Mucosa of descending colon (tissue), 3 donors: Measurements from ENCODE around the gene HSBP1. TPM values are rescaled to one million over a fixed set of nuclear protein-coding genes. Genes with fewer than 3 reads are reported as not detected.

Experiments
- ATAC-seq: fragments of 200-7000 bp; cut with Tn5 transposase; one replicate; pipeline ENCODE4 v1.9.1; 2020; ENCODE audit warnings: mild to moderate bottlenecking, moderate library complexity
- DNase-seq, 3 donors: peaks; one replicate each; pipeline ENCODE4 v3.0.0-alpha.2; 2020
- H3K36me3 ChIP-seq: fragments of 200-600 bp; one replicate; pipeline ENCODE4 v1.8.0; 2021; ENCODE audit warnings: low read depth, mild to moderate bottlenecking
- H3K4me1 ChIP-seq: fragments of 200-600 bp; one replicate; pipeline ENCODE4 v1.8.0; 2021; ENCODE audit warnings: low read depth, mild to moderate bottlenecking
- H3K4me3 ChIP-seq: fragments of 200-600 bp; one replicate; pipeline ENCODE4 v1.8.0; 2021; ENCODE audit warnings: mild to moderate bottlenecking
- H3K9me3 ChIP-seq: fragments of 200-600 bp; one replicate; pipeline ENCODE4 v1.8.0; 2021; ENCODE audit warnings: mild to moderate bottlenecking
- intact Hi-C, 2 donors: fragments of 100-400 bp; cut with DNase I in 1 of 2; cut with micrococcal nuclease in 1 of 2; formaldehyde crosslinking; loops; one replicate each; pipeline versions ENCODE4 v1.11.0 to v1.11.1; 2022; cut with DNase I, micrococcal nuclease
- total RNA-seq, 3 donors: library from RNA; stranded (reverse); fragmentation: NEBNext Ultra II Directional in 2 of 3; extraction: Animal tissue kit (Norgen Biotek cat#: 25700) in 2 of 3; gene quantifications; one replicate each; pipeline versions ENCODE4 v1.2.1 to v1.2.4, GENCODE V29; 2021 to 2023
- TF ChIP-seq, protein P1 (sequence below): fragments of 200-600 bp; IDR thresholded peaks from one replicate; pipeline ENCODE4 v1.8.0; 2022; ENCODE audit warnings: antibody characterized with exemption, mild to moderate bottlenecking
- donor health status: DM: no; HTN: no; CAD: no; lungs with moderate emphysema.
- donor health status: DM: no; HTN: no; CAD: no.
- donor health status: DM: no; HTN: yes; CAD: no.

Gene HSBP1
- total RNA-seq, 3 donors from 2014 or later, result 76.9 to 89.2 (median 78.9) TPM

DNA sequence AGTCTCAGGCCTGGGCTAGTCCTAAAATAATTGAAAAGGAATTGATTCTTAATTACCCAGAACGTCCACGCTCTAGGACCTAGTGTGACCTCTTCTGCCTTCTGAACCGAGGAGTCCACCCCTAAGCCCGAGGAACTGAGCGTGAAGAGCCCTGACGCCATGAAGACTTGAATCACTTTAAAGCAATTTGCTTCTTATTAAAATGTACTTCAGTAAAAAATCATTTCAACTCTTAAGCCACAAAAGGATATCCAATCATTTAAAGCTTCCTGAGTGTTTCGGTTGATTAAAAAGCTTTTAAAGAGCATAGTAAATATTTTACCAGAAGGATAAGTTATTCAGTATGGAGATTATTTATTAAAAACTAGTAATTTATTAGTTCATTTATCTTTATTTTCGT is 11.6 kb downstream of the HSBP1 start:
- TF ChIP-seq, protein P1, sequence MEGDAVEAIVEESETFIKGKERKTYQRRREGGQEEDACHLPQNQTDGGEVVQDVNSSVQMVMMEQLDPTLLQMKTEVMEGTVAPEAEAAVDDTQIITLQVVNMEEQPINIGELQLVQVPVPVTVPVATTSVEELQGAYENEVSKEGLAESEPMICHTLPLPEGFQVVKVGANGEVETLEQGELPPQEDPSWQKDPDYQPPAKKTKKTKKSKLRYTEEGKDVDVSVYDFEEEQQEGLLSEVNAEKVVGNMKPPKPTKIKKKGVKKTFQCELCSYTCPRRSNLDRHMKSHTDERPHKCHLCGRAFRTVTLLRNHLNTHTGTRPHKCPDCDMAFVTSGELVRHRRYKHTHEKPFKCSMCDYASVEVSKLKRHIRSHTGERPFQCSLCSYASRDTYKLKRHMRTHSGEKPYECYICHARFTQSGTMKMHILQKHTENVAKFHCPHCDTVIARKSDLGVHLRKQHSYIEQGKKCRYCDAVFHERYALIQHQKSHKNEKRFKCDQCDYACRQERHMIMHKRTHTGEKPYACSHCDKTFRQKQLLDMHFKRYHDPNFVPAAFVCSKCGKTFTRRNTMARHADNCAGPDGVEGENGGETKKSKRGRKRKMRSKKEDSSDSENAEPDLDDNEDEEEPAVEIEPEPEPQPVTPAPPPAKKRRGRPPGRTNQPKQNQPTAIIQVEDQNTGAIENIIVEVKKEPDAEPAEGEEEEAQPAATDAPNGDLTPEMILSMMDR, result no peak
- Histone ChIP-seq H3K36me3 (no peaks in the 10 kb centered on the region), H3K4me3 (no peak overlapping the region), H3K9me3 (no peaks in the 10 kb centered on the region), H3K4me1 (no peaks in the 10 kb centered on the region)
- ATAC-seq, result no peak
- DNase-seq, result no peak
- intact Hi-C loops, result no loop called here

DNA sequence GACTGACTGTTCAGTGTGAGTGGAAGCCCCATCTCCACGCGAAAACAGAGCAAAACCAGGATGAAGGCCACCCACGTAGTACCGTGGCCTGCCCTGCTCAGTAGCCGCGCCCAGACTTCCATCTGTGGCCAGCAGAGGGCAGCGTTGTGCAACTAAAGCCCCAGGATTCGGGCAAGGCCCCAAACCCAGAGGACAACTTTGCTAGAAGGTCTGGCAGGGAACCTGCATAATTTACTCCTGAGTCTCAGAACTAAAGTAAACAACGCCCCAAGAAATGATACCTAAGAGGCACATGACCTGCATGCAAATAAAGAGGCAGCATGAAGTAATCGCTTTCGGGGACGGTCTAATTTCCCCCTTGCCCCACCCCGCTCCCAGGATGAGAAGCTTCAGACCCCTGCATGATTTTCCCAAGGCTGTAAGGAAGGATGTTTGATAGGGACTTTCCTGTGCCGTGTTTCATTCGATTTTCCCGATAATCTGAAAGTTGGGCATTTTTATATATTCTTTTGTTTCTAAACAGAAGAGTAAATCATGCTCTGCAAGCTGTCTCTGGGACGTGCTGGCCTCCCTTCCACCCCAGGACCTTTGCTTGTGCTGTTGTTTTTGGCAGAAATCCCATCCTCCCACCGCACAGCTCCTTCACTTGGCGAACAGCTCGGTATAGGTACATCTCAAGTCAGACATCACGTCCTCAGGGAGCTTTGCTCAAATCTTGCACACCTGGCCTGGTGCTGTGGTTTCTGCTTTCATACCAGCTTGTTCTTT is 18.6 kb downstream of the HSBP1 start:
- H3K36me3 ChIP-seq, result no peaks in the 10 kb centered on the region
- peak; percentile 96 for ATAC-seq
- H3K4me3 ChIP-seq, result no peak overlapping the region
- DNase-seq, result peak; percentile 78 to 94 (median 89)
- TF ChIP-seq, protein P1, result peak; percentile 91
- intact Hi-C loops, result no loop called here
- no peaks in the 10 kb centered on the region for H3K4me1 ChIP-seq
- H3K9me3 ChIP-seq, result no peaks in the 10 kb centered on the region

DNA sequence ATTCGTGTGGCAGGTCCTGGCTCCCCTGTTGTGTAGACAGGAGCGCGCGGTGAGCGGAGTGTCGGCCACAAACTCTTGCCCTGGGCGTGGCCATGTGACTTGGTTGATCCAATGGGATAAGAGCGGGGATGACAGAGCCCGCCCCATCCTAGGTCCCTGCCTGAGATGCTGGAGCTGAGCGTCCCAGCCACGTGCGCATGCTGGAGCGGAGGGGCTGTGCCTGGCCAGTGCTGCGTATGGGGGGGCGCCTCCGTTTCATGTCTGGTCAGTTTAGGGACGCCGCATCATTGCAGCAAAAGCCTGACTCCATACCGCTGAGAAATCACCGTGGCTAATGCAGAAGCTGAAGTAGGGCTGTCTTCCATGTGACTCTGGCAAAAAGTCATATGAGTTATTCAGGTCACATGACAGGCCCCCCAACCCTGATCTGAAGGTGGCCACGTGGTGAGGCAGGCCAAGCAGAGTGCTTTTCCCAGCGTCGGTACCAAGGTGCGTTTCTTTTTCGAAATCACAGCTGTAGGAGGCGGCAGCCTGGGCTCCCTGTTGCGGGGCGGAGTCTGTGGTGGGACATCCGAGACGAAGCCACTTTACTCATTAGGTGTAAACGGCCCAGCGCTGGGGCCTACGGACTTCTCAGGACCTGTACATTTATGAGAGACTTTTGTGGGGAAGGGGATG is 22.5 kb downstream of the HSBP1 start:
- TF ChIP-seq, protein P1, result no peak
- intact Hi-C loops, result no loop called here
- H3K36me3 ChIP-seq, result no peaks in the 10 kb centered on the region
- DNase-seq (no peak), ATAC-seq (no peak)
- no peaks in the 10 kb centered on the region for H3K9me3 ChIP-seq
- H3K4me1 ChIP-seq, result no peaks in the 10 kb centered on the region
- no peak overlapping the region for H3K4me3 ChIP-seq

DNA sequence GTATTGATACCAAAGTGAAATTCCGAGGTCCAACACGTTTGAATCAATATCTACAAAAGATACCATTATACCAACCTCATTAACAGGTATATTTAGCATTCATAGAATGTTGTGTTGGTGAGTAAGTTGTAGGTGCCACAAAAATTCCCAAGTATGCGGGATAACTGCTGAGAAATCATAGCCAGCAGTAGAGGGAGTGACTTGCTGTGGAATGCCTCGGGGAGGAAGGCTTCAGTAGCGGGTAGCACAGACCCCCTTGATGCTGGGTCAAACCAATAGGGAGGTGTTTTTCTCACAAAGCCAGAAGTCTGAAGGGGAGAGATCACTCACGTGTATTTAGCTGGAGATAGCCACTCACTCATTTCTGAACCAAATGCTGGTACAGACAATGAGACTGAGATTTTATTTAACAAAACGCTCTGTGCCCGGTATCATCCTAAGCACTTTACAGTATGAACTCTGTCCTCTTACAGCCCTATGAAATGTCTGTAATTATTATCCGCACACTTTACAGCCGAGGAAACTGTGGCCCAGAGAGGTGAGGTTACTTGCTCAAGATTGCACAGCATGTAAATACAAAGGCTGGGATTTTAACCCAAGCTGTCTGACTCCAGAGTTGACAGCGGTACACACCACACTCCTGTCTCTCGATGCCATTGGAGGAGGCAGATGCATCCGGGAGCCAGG is 23.1 kb downstream of the HSBP1 start:
- H3K4me3 ChIP-seq, result no peak overlapping the region
- TF ChIP-seq, protein P1, result no peak
- H3K36me3 ChIP-seq, result no peaks in the 10 kb centered on the region
- intact Hi-C loops, result no loop called here
- H3K9me3 ChIP-seq, result no peaks in the 10 kb centered on the region
- ATAC-seq (no peak), DNase-seq (no peak)
- no peaks in the 10 kb centered on the region for H3K4me1 ChIP-seq

GRCh38 chr16:83831456-83831987 is 23.7 kb downstream of the HSBP1 start:
- no peak for ATAC-seq
- no peaks in the 10 kb centered on the region for H3K9me3 ChIP-seq
- H3K4me1 ChIP-seq, result no peaks in the 10 kb centered on the region
- no peak overlapping the region for H3K4me3 ChIP-seq
- intact Hi-C loops, result no loop called here
- no peaks in the 10 kb centered on the region for H3K36me3 ChIP-seq
- DNase-seq, result no peak
- TF ChIP-seq, protein P1, result no peak
